Measurements from ENCODE around the gene UBR7. TPM values are rescaled to one million over a fixed set of nuclear protein-coding genes. Genes with fewer than 3 reads are reported as not detected.
"Not testable (repeated sequence)": the region's sequence is repeated elsewhere in the genome, so short reads cannot be mapped to it uniquely, and the experiment has no call there.

UBR7 gene
- total RNA-seq, 1 donor from 2014 or later, result 7.8 TPM

GRCh38 chr14:93173943-93174395 is 33.1 kb upstream of the UBR7 start:
- TF ChIP-seq CTCF (IDR thresholded peaks at IDR 0.05; ENCODE audit: insufficient read depth, low read depth, low read length), result no peak
- FAIRE-seq (no peak), DNase-seq (ENCODE audit: low read depth) (peak; percentile 20)
- no peak overlapping the region for H3K4me2 ChIP-seq (ENCODE audit: low read length)
- no peak overlapping the region for H2AFZ ChIP-seq (ENCODE audit: low read depth, low read length)
- H3K4me1 ChIP-seq (ENCODE audit: insufficient read depth, low read length), result peaks cover 3% of the 10 kb centered on the region
- H3K36me3 ChIP-seq (ENCODE audit: insufficient read depth, low read length), result no peaks in the 10 kb centered on the region
- H3K27me3 ChIP-seq (ENCODE audit: insufficient read depth, low read length), result peaks cover 2% of the 10 kb centered on the region
- no peak overlapping the region for H3K27ac ChIP-seq (ENCODE audit: low read depth, low read length)
- no peak overlapping the region for H3K9ac ChIP-seq (ENCODE audit: low read length)
- no peak overlapping the region for H3K27ac Mint-ChIP-seq (ENCODE audit: unreplicated experiment)
- H3K4me3 ChIP-seq (ENCODE audit: insufficient read depth, low read depth, low read length), result no peak overlapping the region
- no peaks in the 10 kb centered on the region for H4K20me1 ChIP-seq (ENCODE audit: insufficient read depth, low read length)
- no peaks in the 10 kb centered on the region for H3K4me1 Mint-ChIP-seq (ENCODE audit: low read depth, unreplicated experiment)
- no peaks in the 10 kb centered on the region for H3K9me3 ChIP-seq (ENCODE audit: insufficient read depth, low read depth, low read length)
- no peaks in the 10 kb centered on the region for H3K36me3 Mint-ChIP-seq (ENCODE audit: low read depth, unreplicated experiment)
- no peaks in the 10 kb centered on the region for H3K9me3 Mint-ChIP-seq (ENCODE audit: unreplicated experiment)
- H3K4me3 Mint-ChIP-seq (ENCODE audit: unreplicated experiment), result no peak overlapping the region
- H3K79me2 ChIP-seq (ENCODE audit: insufficient read depth, low read length), result no peaks in the 10 kb centered on the region
- peaks cover 5% of the 10 kb centered on the region for H3K27me3 Mint-ChIP-seq (ENCODE audit: low read depth, unreplicated experiment)

GRCh38 chr14:93174731-93175130 is 32.3 kb upstream of the UBR7 start:
- H3K9ac ChIP-seq (ENCODE audit: low read length); H3K4me3 Mint-ChIP-seq (ENCODE audit: unreplicated experiment); H4K20me1 ChIP-seq (ENCODE audit: insufficient read depth, low read length); H3K4me1 Mint-ChIP-seq (ENCODE audit: low read depth, unreplicated experiment); H3K36me3 ChIP-seq (ENCODE audit: insufficient read depth, low read length); H3K79me2 ChIP-seq (ENCODE audit: insufficient read depth, low read length); H3K4me1 ChIP-seq (ENCODE audit: insufficient read depth, low read length); H3K4me3 ChIP-seq (ENCODE audit: insufficient read depth, low read depth, low read length); H3K27me3 Mint-ChIP-seq (ENCODE audit: low read depth, unreplicated experiment); H3K27ac ChIP-seq (ENCODE audit: low read depth, low read length); DNase-seq (ENCODE audit: low read depth); H3K9me3 ChIP-seq (ENCODE audit: insufficient read depth, low read depth, low read length); H3K36me3 Mint-ChIP-seq (ENCODE audit: low read depth, unreplicated experiment); FAIRE-seq; H3K9me3 Mint-ChIP-seq (ENCODE audit: unreplicated experiment); H3K27me3 ChIP-seq (ENCODE audit: insufficient read depth, low read length); H3K4me2 ChIP-seq (ENCODE audit: low read length); H2AFZ ChIP-seq (ENCODE audit: low read depth, low read length); H3K27ac Mint-ChIP-seq (ENCODE audit: unreplicated experiment): not testable (repeated sequence)

GRCh38 chr14:93175492-93175891 is 31.6 kb upstream of the UBR7 start:
- Histone ChIP-seq H3K4me1 (ENCODE audit: insufficient read depth, low read length) (peaks cover 3% of the 10 kb centered on the region), H3K36me3 (ENCODE audit: insufficient read depth, low read length) (no peaks in the 10 kb centered on the region), H3K4me3 (ENCODE audit: insufficient read depth, low read depth, low read length) (no peak overlapping the region), H3K79me2 (ENCODE audit: insufficient read depth, low read length) (no peaks in the 10 kb centered on the region), H4K20me1 (ENCODE audit: insufficient read depth, low read length) (no peaks in the 10 kb centered on the region), H3K9ac (ENCODE audit: low read length) (no peak overlapping the region), H3K27ac (ENCODE audit: low read depth, low read length) (no peak overlapping the region), H3K9me3 (ENCODE audit: insufficient read depth, low read depth, low read length) (no peaks in the 10 kb centered on the region), H2AFZ (ENCODE audit: low read depth, low read length) (no peak overlapping the region), H3K4me2 (ENCODE audit: low read length) (no peak overlapping the region), H3K27me3 (ENCODE audit: insufficient read depth, low read length) (peaks cover 2% of the 10 kb centered on the region)
- Mint-ChIP-seq H3K27me3 (ENCODE audit: low read depth, unreplicated experiment) (peaks cover 7% of the 10 kb centered on the region), H3K4me3 (ENCODE audit: unreplicated experiment) (no peak overlapping the region), H3K4me1 (ENCODE audit: low read depth, unreplicated experiment) (no peaks in the 10 kb centered on the region), H3K9me3 (ENCODE audit: unreplicated experiment) (no peaks in the 10 kb centered on the region), H3K27ac (ENCODE audit: unreplicated experiment) (no peak overlapping the region), H3K36me3 (ENCODE audit: low read depth, unreplicated experiment) (no peaks in the 10 kb centered on the region)
- DNase-seq (ENCODE audit: low read depth), result no peak
- TF ChIP-seq EZH2 (IDR thresholded peaks at IDR 0.05; ENCODE audit: insufficient read depth, low read length), result no peak
- no peak for TF ChIP-seq CTCF (IDR thresholded peaks at IDR 0.05; ENCODE audit: insufficient read depth, low read depth, low read length)
- FAIRE-seq, result no peak
